Skeletal muscle tissue (tissue), 4 donors: ENCODE measurements around the gene DPP6. TPM values are rescaled to one million over a fixed set of nuclear protein-coding genes. Genes with fewer than 3 reads are reported as not detected.

Experiments
- H3K27ac ChIP-seq: one replicate; pipeline ENCODE4 v1.7.0; 2013; ENCODE audit warnings: mild to moderate bottlenecking, low read depth, low read length, inconsistent platforms
- H3K27me3 ChIP-seq, 3 donors: one replicate each; pipeline ENCODE4 v1.7.0; 2013; ENCODE audit warnings: low read length in 3 of 3; ENCODE audit not compliant: control insufficient read depth in 3 of 3, insufficient read depth in 3 of 3
- H3K36me3 ChIP-seq, 3 donors: one replicate each; pipeline ENCODE4 v1.7.0; 2013; ENCODE audit warnings: low read length in 3 of 3; ENCODE audit not compliant: control insufficient read depth in 3 of 3, insufficient read depth in 3 of 3
- H3K4me1 ChIP-seq, 3 donors: one replicate each; pipeline ENCODE4 v1.7.0; 2013; ENCODE audit warnings: low read length in 3 of 3, mild to moderate bottlenecking in 3 of 3; ENCODE audit not compliant: control insufficient read depth in 3 of 3, insufficient read depth in 3 of 3
- H3K4me3 ChIP-seq, 3 donors: one replicate each; pipeline ENCODE4 v1.7.0; 2013; ENCODE audit warnings: low read length in 3 of 3
- H3K9ac ChIP-seq, 3 donors: one replicate each; pipeline ENCODE4 v1.7.0; 2013; ENCODE audit warnings: low read length in 3 of 3, mild to moderate bottlenecking in 3 of 3, moderate library complexity in 2 of 3, low read depth in 1 of 3
- H3K9me3 ChIP-seq, 3 donors: one replicate each; pipeline ENCODE4 v1.7.0; 2013; ENCODE audit warnings: low read length in 3 of 3; ENCODE audit not compliant: control insufficient read depth in 3 of 3
- total RNA-seq: library from RNA; depleted of rRNA; stranded (reverse); fragments of >200 nt; gene quantifications from one replicate; pipeline ENCODE4 v1.2.3, GENCODE V29; 2014
- donor health status: Osteomylitis.

DPP6 gene
- total RNA-seq, 1 donor from 2014 or later: 4.2 TPM

DNA sequence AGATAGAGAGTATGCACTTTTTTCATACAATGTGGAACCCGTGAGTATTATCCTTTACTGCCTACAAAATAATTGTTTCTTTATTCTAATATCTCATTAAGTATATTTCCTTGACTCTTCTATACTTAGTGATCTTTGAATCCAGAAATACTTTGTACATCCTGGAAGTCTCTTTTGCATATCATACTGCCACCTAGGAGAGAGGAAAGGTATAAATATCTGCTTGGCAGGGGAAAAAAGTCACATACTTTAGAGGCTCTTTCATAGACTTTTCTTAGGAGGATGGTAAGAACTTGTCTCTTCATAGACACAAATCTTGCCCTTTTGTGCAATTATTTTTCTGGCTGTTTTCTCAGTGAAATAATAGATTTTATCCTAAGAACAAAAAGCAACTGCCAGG, 514.7 kb downstream of the DPP6 start:
- Histone ChIP-seq H3K27me3 (no peaks in the 10 kb centered on the region), H3K27ac (no peak overlapping the region), H3K4me3 (no peak overlapping the region), H3K9ac (no peak overlapping the region), H3K4me1 (no peaks in the 10 kb centered on the region), H3K9me3 (no peaks in the 10 kb centered on the region), H3K36me3 (no peaks in the 10 kb centered on the region)

- Histone ChIP-seq H3K36me3 (no peaks in the 10 kb centered on the region), H3K27me3 (no peaks in the 10 kb centered on the region), H3K4me3 (no peak overlapping the region), H3K4me1 (no peaks in the 10 kb centered on the region), H3K9me3 (no peaks in the 10 kb centered on the region), H3K27ac (no peak overlapping the region), H3K9ac (no peak overlapping the region)
Measured at GRCh38 chr7:154568346-154568745, 516.1 kb downstream of the DPP6 start.

GRCh38 chr7:154569916-154570315, 517.7 kb downstream of the DPP6 start:
- Histone ChIP-seq H3K27me3 (no peaks in the 10 kb centered on the region), H3K4me1 (no peaks in the 10 kb centered on the region), H3K36me3 (no peaks in the 10 kb centered on the region), H3K9me3 (no peaks in the 10 kb centered on the region), H3K27ac (no peak overlapping the region), H3K9ac (no peak overlapping the region), H3K4me3 (no peak overlapping the region)

GRCh38 chr7:154571772-154572171, 519.6 kb downstream of the DPP6 start:
- Histone ChIP-seq H3K27ac (no peak overlapping the region), H3K9ac (no peak overlapping the region), H3K9me3 (no peaks in the 10 kb centered on the region), H3K4me1 (no peaks in the 10 kb centered on the region), H3K27me3 (no peaks in the 10 kb centered on the region), H3K36me3 (no peaks in the 10 kb centered on the region), H3K4me3 (no peak overlapping the region)

DNA sequence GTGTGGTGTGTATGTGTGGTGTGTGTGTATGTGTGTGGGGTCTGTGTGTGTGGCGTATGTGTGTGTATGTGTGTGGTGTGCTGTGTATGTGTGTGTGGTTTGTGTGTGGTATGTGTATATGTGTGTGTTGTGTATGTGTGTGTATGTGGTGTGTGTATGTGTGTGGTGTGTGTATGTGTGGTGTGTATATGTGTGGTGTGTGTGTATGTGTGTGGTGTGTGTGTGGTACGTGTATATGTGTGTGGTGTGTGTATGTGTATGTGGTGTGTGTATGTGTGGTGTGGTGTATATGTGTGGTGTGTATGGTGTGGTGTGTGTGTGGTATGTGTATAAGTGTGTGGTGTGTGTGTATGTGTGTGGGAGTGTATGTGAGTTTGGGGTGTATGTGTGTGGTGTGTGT, 522.0 kb downstream of the DPP6 start:
- H3K36me3 ChIP-seq: no peaks in the 10 kb centered on the region
- no peak overlapping the region for H3K4me3 ChIP-seq
- no peaks in the 10 kb centered on the region for H3K9me3 ChIP-seq
- no peak overlapping the region for H3K27ac ChIP-seq
- no peak overlapping the region for H3K9ac ChIP-seq
- no peaks in the 10 kb centered on the region for H3K27me3 ChIP-seq
- no peaks in the 10 kb centered on the region for H3K4me1 ChIP-seq

DNA sequence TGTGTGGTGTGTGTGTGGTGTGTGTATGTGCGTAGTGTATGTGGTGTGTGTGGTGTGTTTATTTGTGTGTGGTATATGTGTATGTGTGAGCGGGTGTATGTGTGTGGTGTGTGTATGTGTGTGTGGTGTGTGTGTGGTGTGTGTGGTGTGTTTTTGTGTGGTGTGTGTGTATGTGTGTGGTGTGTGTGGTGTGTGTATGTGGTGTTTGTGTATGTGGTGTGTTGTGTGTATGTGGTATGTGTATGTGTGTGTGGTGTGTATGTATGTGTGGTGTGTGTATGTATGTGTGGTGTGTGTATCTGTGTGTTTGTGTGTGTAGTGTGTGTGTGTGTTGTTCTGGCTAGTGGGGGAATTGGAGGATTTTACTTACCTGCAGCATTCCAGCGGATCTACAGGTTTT, 523.3 kb downstream of the DPP6 start:
- no peaks in the 10 kb centered on the region for H3K9me3 ChIP-seq
- H3K9ac ChIP-seq: no peak overlapping the region
- H3K36me3 ChIP-seq: no peaks in the 10 kb centered on the region
- H3K27ac ChIP-seq: no peak overlapping the region
- H3K27me3 ChIP-seq: no peaks in the 10 kb centered on the region
- no peaks in the 10 kb centered on the region for H3K4me1 ChIP-seq
- H3K4me3 ChIP-seq: no peak overlapping the region

- Histone ChIP-seq H3K4me3 (no peak overlapping the region), H3K9ac (no peak overlapping the region), H3K27ac (no peak overlapping the region), H3K36me3 (no peaks in the 10 kb centered on the region), H3K9me3 (no peaks in the 10 kb centered on the region), H3K27me3 (no peaks in the 10 kb centered on the region), H3K4me1 (no peaks in the 10 kb centered on the region)
Measured at GRCh38 chr7:154576604-154577003, 524.4 kb downstream of the DPP6 start.

DNA sequence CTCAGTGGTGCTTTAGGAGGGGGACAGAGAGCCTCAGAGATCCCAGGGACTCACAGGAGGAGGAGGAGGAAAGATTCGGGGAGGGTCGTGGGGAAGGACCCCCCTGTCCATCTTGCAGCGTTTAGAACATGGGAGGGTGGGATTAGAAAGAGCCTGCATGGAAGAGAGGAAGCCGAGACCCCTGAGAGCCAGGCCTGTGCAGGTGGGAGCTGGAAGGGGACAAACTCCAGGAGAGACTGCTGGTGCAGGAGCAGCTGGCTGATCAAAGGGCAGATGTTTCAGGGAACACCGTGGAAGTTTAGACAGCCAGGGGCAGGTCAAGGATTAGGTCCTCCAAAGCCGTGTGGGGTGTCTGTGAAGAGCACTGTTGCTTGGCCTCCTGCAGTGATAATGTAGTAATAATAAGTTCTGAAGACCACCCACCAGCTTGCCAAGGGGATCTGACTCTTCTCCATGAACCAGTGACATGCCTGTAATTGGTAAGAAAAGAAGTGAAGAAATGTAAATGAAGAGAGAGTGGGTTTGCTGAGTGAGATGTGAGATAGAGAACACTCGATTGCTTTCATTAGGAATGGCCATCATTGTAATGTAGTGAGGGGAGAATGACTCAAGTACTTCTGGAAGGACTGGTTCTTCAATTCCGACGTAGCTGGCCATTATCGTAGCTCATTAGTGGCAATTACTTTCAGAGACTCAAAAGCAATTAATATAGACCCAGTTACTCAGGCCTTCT, 525.1 kb downstream of the DPP6 start:
- Histone ChIP-seq H3K36me3 (no peaks in the 10 kb centered on the region), H3K9ac (no peak overlapping the region), H3K4me1 (no peaks in the 10 kb centered on the region), H3K27me3 (no peaks in the 10 kb centered on the region), H3K4me3 (no peak overlapping the region), H3K9me3 (no peaks in the 10 kb centered on the region), H3K27ac (no peak overlapping the region)

DNA sequence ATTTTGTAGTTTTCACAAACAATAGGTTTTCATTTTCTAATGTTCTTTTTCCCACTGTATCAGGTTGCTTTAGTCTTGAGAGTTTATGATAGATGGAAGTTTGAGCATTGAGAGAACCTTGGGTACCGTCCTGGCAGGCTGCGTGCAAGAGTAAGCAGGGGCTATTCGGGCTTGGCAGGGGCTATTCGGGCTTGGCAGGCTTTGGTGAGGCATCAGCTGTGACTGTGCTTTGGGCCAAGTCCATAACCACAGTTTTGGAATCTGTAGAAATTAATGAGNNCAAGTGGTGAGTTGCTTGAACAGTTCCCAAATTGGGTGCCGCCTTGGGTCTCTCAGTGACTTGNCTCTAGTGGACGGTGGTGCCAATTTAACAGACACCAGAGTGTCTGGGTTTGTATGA, 526.1 kb downstream of the DPP6 start:
- H3K4me3 ChIP-seq: no peak overlapping the region
- H3K9me3 ChIP-seq: no peaks in the 10 kb centered on the region
- H3K27me3 ChIP-seq: no peaks in the 10 kb centered on the region
- H3K27ac ChIP-seq: no peak overlapping the region
- no peaks in the 10 kb centered on the region for H3K4me1 ChIP-seq
- H3K9ac ChIP-seq: no peak overlapping the region
- no peaks in the 10 kb centered on the region for H3K36me3 ChIP-seq

DNA sequence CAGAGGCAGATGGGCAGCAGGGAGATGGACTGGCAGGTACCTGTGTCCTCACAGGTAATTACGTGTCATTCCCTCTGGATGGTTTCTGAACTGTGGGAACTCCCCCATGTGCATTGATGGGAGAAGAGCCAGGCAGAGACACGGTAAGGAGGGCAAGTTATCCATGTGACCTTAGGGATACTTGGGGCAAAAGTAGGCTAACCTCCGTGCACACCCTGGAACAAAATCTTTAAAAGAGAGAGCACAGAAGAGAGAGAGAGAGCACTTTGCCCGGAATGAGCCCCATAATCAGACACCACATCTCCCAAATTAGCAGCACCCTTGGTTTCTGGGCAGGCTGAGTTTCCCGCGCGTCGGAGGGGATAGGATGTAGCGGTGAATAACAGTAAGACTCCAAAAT, 527.5 kb downstream of the DPP6 start:
- Histone ChIP-seq H3K36me3 (no peaks in the 10 kb centered on the region), H3K9ac (no peak overlapping the region)

More for the DNA sequence above, 527.5 kb downstream of the DPP6 start:
- Histone ChIP-seq H3K27me3 (no peaks in the 10 kb centered on the region), H3K27ac (no peak overlapping the region), H3K4me1 (no peaks in the 10 kb centered on the region), H3K4me3 (no peak overlapping the region), H3K9me3 (no peaks in the 10 kb centered on the region)
